Adrenal gland (tissue), 5 donors: Measurements from ENCODE around the gene NELFB.

Experiments
- POLR2A ChIP-seq, 2 donors: fragments of 450-650 bp; IDR thresholded peaks; one replicate each; pipeline ENCODE4 v1.6.1; 2017; ENCODE audit warnings: antibody characterized with exemption in 2 of 2, mild to moderate bottlenecking in 2 of 2, moderate library complexity in 1 of 2
- TF ChIP-seq, protein P1 (sequence below), 6 experiments: fragments of 450-650 bp in 4 of 6; fragments of 200-600 bp in 2 of 6; sonication (generic) in 1 of 6; IDR thresholded peaks; 1 replicate in 5 of 6; 2 replicates in 1 of 6; pipeline versions ENCODE4 v1.5.1 to v1.8.0; 2016 to 2021; ENCODE audit warnings: antibody characterized with exemption in 6 of 6, mild to moderate bottlenecking in 2 of 6, moderate library complexity in 1 of 6
- donor health status: DM: no; HTN: no; CAD: no.

DNA sequence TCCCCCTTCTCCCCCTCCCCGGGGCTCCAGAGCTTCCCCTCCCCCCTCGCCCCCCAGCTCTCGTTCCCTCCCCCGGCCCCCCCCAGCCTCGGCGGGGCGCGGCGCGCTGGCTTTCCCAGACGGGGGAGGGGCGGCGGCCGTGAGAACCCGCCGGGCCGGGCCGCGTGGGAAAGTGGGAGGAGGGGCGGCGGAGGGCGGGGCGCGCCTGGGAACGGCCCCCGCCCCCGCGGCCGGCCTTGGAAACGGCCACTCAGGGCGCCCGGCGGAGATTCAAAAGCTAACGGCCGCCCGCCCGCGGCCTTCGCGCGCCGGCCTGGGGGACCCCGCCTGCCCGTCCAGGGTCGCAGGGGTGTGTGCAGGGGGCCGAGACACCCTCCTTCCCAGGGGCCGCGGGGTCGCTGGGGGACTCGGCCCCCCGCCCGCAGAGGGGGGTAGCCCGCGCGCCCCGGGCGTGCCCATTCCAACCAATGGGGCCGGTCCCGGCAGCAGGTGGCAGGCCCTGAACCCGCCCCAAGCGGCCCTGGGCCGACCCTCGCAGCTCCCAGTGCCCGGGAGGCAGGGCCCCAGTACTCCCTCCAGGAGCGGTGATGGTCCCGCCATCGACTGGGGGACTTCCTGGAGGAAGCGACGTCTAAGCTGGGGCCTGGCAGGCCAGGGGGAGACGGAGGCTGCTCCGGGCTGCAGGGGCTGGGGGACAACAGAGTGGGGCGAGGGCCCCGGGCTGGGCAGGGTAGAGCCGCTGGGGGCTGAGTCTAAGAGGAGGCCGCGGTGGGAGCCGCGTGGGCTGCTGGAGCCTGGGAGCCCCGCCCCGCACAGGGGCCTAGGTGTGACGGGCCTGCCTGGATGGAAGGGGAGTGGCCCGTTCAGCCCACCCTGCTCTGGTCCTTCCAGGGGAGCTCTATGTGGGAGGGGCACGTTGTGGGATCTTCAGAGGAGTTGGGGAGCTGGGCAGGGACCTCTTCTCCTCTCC, 61.2 kb downstream of the NELFB start:
- TF ChIP-seq, protein P1, sequence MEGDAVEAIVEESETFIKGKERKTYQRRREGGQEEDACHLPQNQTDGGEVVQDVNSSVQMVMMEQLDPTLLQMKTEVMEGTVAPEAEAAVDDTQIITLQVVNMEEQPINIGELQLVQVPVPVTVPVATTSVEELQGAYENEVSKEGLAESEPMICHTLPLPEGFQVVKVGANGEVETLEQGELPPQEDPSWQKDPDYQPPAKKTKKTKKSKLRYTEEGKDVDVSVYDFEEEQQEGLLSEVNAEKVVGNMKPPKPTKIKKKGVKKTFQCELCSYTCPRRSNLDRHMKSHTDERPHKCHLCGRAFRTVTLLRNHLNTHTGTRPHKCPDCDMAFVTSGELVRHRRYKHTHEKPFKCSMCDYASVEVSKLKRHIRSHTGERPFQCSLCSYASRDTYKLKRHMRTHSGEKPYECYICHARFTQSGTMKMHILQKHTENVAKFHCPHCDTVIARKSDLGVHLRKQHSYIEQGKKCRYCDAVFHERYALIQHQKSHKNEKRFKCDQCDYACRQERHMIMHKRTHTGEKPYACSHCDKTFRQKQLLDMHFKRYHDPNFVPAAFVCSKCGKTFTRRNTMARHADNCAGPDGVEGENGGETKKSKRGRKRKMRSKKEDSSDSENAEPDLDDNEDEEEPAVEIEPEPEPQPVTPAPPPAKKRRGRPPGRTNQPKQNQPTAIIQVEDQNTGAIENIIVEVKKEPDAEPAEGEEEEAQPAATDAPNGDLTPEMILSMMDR (IDR thresholded peaks at IDR 0.05) = no peak
- no peak for TF ChIP-seq POLR2A (IDR thresholded peaks at IDR 0.05)
